Mesenchymal stem cell (in vitro differentiated cells and primary cell): ENCODE results near the gene STK32C.

ENCODE experiments used
- DNase-seq: peaks from one replicate; pipeline ENCODE4 v3.0.0-alpha.2; 2013
- H2AFZ ChIP-seq: one replicate; pipeline ENCODE4 v1.6.1; 2013; ENCODE audit warnings: low read depth, mild to moderate bottlenecking, control low read depth, inconsistent platforms, low read length, moderate library complexity
- H2AK5ac ChIP-seq: 2 replicates; pipeline ENCODE4 v1.6.1; 2013; ENCODE audit warnings: low read length, moderate library complexity, mild to moderate bottlenecking, inconsistent platforms; ENCODE audit not compliant: severe bottlenecking
- H2BK120ac ChIP-seq: one replicate; pipeline ENCODE4 v1.6.1; 2013; ENCODE audit warnings: low read depth, mild to moderate bottlenecking, inconsistent platforms, low read length, moderate library complexity
- H2BK12ac ChIP-seq, 2 experiments: one replicate each; pipeline ENCODE4 v1.6.1; 2013; ENCODE audit warnings: inconsistent platforms in 2 of 2, low read length in 2 of 2, mild to moderate bottlenecking in 2 of 2, moderate library complexity in 2 of 2, control low read depth in 1 of 2
- H2BK15ac ChIP-seq: one replicate; pipeline ENCODE4 v1.6.1; 2013; ENCODE audit warnings: mild to moderate bottlenecking, low read depth, inconsistent platforms; ENCODE audit not compliant: poor library complexity, severe bottlenecking
- H2BK5ac ChIP-seq: 2 replicates; pipeline ENCODE4 v1.6.1; 2013; ENCODE audit warnings: low read depth, mild to moderate bottlenecking, low read length, control low read depth, inconsistent platforms; ENCODE audit not compliant: poor library complexity, severe bottlenecking
- H3K14ac ChIP-seq, 2 experiments: one replicate each; pipeline ENCODE4 v1.6.1; 2013; ENCODE audit warnings: inconsistent platforms in 2 of 2, low read length in 2 of 2, control low read depth in 1 of 2, mild to moderate bottlenecking in 1 of 2, moderate library complexity in 1 of 2
- H3K18ac ChIP-seq, 2 experiments: one replicate each; pipeline ENCODE4 v1.6.1; 2013; ENCODE audit warnings: inconsistent platforms in 2 of 2, low read length in 2 of 2, control low read depth in 1 of 2, low read depth in 1 of 2, mild to moderate bottlenecking in 1 of 2
- H3K23ac ChIP-seq, 2 experiments: one replicate each; pipeline ENCODE4 v1.6.1; 2013; ENCODE audit warnings: inconsistent platforms in 2 of 2, low read length in 2 of 2, mild to moderate bottlenecking in 2 of 2, moderate library complexity in 2 of 2, control low read depth in 1 of 2
- H3K27ac ChIP-seq: 2 replicates; pipeline ENCODE4 v1.5.1; 2013; ENCODE audit warnings: mild to moderate bottlenecking, moderate library complexity, low read length, control low read depth, inconsistent platforms; ENCODE audit not compliant: poor library complexity, severe bottlenecking
- H3K27me3 ChIP-seq, 2 experiments: 2 replicates each; pipeline versions ENCODE4 v1.6.1 to v1.7.0; 2013; ENCODE audit warnings: low read length in 2 of 2, mild to moderate bottlenecking in 2 of 2, moderate library complexity in 2 of 2, control low read depth in 1 of 2, inconsistent platforms in 1 of 2; ENCODE audit not compliant: control insufficient read depth in 1 of 2, insufficient read depth in 1 of 2
- H3K36me3 ChIP-seq, 2 experiments: 2 replicates each; pipeline versions ENCODE4 v1.6.1 to v1.7.0; 2013; ENCODE audit warnings: low read length in 2 of 2, control low read depth in 1 of 2, inconsistent platforms in 1 of 2, low read depth in 1 of 2, mild to moderate bottlenecking in 1 of 2; ENCODE audit not compliant: insufficient read depth in 2 of 2, control insufficient read depth in 1 of 2
- H3K4ac ChIP-seq, 2 experiments: one replicate each; pipeline ENCODE4 v1.6.1; 2013; ENCODE audit warnings: inconsistent platforms in 2 of 2, low read length in 2 of 2, mild to moderate bottlenecking in 2 of 2, moderate library complexity in 2 of 2, control low read depth in 1 of 2, low read depth in 1 of 2
- H3K4me1 ChIP-seq: 2 replicates; pipeline ENCODE4 v1.6.1; 2013; ENCODE audit warnings: low read depth, low read length, control low read depth; ENCODE audit not compliant: control insufficient read depth, insufficient read depth
- H3K4me2 ChIP-seq: 2 replicates; pipeline ENCODE4 v1.6.1; 2013; ENCODE audit warnings: low read length, mild to moderate bottlenecking, inconsistent platforms; ENCODE audit not compliant: poor library complexity, severe bottlenecking
- H3K4me3 ChIP-seq, 2 experiments: 2 replicates each; pipeline versions ENCODE4 v1.5.1 to v1.7.0; 2013; ENCODE audit warnings: low read length in 2 of 2, mild to moderate bottlenecking in 2 of 2, control low read depth in 1 of 2, low read depth in 1 of 2; ENCODE audit not compliant: insufficient read depth in 1 of 2
- H3K79me1 ChIP-seq: replicated peaks from 2 replicates; pipeline ENCODE4 v1.6.1; 2013; ENCODE audit warnings: mild to moderate bottlenecking, control low read depth, low read length, inconsistent platforms; ENCODE audit not compliant: poor library complexity, severe bottlenecking
- H3K9ac ChIP-seq: 2 replicates; pipeline ENCODE4 v1.7.0; 2013; ENCODE audit warnings: mild to moderate bottlenecking, low read length, moderate library complexity
- H3K9me3 ChIP-seq: 2 replicates; pipeline ENCODE4 v1.7.0; 2013; ENCODE audit warnings: mild to moderate bottlenecking, low read length; ENCODE audit not compliant: control insufficient read depth
- H4K8ac ChIP-seq: one replicate; pipeline ENCODE4 v1.6.1; 2013; ENCODE audit warnings: inconsistent platforms, mild to moderate bottlenecking, low read length, moderate library complexity
- H4K91ac ChIP-seq: one replicate; pipeline ENCODE4 v1.6.1; 2013; ENCODE audit warnings: mild to moderate bottlenecking, low read length, inconsistent platforms
- WGBS: methylation state at CpG from one replicate; pipeline ENCODE4 v1.1.7; 2013; ENCODE audit warnings: mixed read lengths; 5-methylcytosine and 5-hydroxymethylcytosine counted together

The STK32C gene

GRCh38 chr10:132184816-132185593, 122.7 kb downstream of the STK32C start:
- no peak overlapping the region for H3K9ac ChIP-seq
- H3K18ac ChIP-seq = no peak overlapping the region
- DNase-seq = no peak
- H3K27ac ChIP-seq = no peak overlapping the region
- no peak overlapping the region for H2BK120ac ChIP-seq
- H4K8ac ChIP-seq = no peak overlapping the region
- H3K4me1 ChIP-seq = peaks cover 27% of the 10 kb centered on the region
- H3K4me3 ChIP-seq = no peak overlapping the region
- no peak overlapping the region for H2AFZ ChIP-seq
- no peak overlapping the region for H3K4me2 ChIP-seq
- H3K4ac ChIP-seq = no peak overlapping the region
- H3K36me3 ChIP-seq = no peaks in the 10 kb centered on the region
- no peak overlapping the region for H3K14ac ChIP-seq
- H2BK12ac ChIP-seq = no peak overlapping the region
- H4K91ac ChIP-seq = no peak overlapping the region
- no peaks in the 10 kb centered on the region for H3K9me3 ChIP-seq
- H3K27me3 ChIP-seq = peaks cover 57 to 78% of the 10 kb centered on the region in 2 experiments
- 47% methylated on average over 35 of the region's 35 CpGs for WGBS
- no peak overlapping the region for H2BK5ac ChIP-seq
- H2AK5ac ChIP-seq = no peak overlapping the region
- H3K79me1 ChIP-seq = no peaks in the 10 kb centered on the region
- H2BK15ac ChIP-seq = no peak overlapping the region
- no peak overlapping the region for H3K23ac ChIP-seq

GRCh38 chr10:132183046-132183445, 124.7 kb downstream of the STK32C start:
- Histone ChIP-seq H4K8ac (no peak overlapping the region), H3K4ac (no peak overlapping the region), H2BK120ac (no peak overlapping the region), H3K27ac (no peak overlapping the region), H3K9me3 (no peaks in the 10 kb centered on the region), H3K23ac (no peak overlapping the region), H3K27me3 (peaks cover 45 to 79% of the 10 kb centered on the region in 2 experiments), H4K91ac (no peak overlapping the region), H3K4me3 (no peak overlapping the region), H2BK12ac (no peak overlapping the region), H2BK15ac (no peak overlapping the region), H2BK5ac (no peak overlapping the region), H2AFZ (no peak overlapping the region), H2AK5ac (no peak overlapping the region), H3K4me2 (no peak overlapping the region), H3K36me3 (no peaks in the 10 kb centered on the region), H3K79me1 (no peaks in the 10 kb centered on the region), H3K18ac (no peak overlapping the region), H3K9ac (no peak overlapping the region), H3K14ac (no peak overlapping the region), H3K4me1 (peaks cover 22% of the 10 kb centered on the region)
- WGBS = 86% methylated on average over 7 of the region's 8 CpGs
- no peak for DNase-seq

GRCh38 chr10:132182591-132182990, 125.2 kb downstream of the STK32C start:
- H3K4me3 ChIP-seq = no peak overlapping the region
- H3K4ac ChIP-seq = no peak overlapping the region
- no peaks in the 10 kb centered on the region for H3K79me1 ChIP-seq
- no peak overlapping the region for H2BK12ac ChIP-seq
- no peak overlapping the region for H2BK120ac ChIP-seq
- no peak overlapping the region for H2BK5ac ChIP-seq
- DNase-seq = no peak
- no peaks in the 10 kb centered on the region for H3K9me3 ChIP-seq
- peaks cover 44 to 79% of the 10 kb centered on the region in 2 experiments for H3K27me3 ChIP-seq
- no peak overlapping the region for H3K18ac ChIP-seq
- peaks cover 18% of the 10 kb centered on the region for H3K4me1 ChIP-seq
- no peak overlapping the region for H3K23ac ChIP-seq
- H4K91ac ChIP-seq = no peak overlapping the region
- no peak overlapping the region for H2AK5ac ChIP-seq
- 82% methylated on average over 7 of the region's 7 CpGs for WGBS
- no peak overlapping the region for H2AFZ ChIP-seq
- H3K14ac ChIP-seq = no peak overlapping the region
- H3K36me3 ChIP-seq = no peaks in the 10 kb centered on the region
- no peak overlapping the region for H3K9ac ChIP-seq
- H2BK15ac ChIP-seq = no peak overlapping the region
- H3K27ac ChIP-seq = no peak overlapping the region
- no peak overlapping the region for H4K8ac ChIP-seq
- H3K4me2 ChIP-seq = no peak overlapping the region

GRCh38 chr10:132181691-132182425, 125.9 kb downstream of the STK32C start:
- no peak for DNase-seq
- H3K18ac ChIP-seq = no peak overlapping the region
- H2AK5ac ChIP-seq = no peak overlapping the region
- H4K8ac ChIP-seq = no peak overlapping the region
- no peak overlapping the region for H2BK5ac ChIP-seq
- no peak overlapping the region for H3K23ac ChIP-seq
- no peaks in the 10 kb centered on the region for H3K9me3 ChIP-seq
- no peak overlapping the region for H3K4me2 ChIP-seq
- no peak overlapping the region for H4K91ac ChIP-seq
- no peak overlapping the region for H2BK15ac ChIP-seq
- no peak overlapping the region for H2BK12ac ChIP-seq
- H3K9ac ChIP-seq = no peak overlapping the region
- WGBS = 83% methylated on average over 19 of the region's 25 CpGs
- no peak overlapping the region for H3K4ac ChIP-seq
- H3K27ac ChIP-seq = no peak overlapping the region
- H3K14ac ChIP-seq = no peak overlapping the region
- H3K27me3 ChIP-seq = peaks cover 49 to 84% of the 10 kb centered on the region in 2 experiments
- peaks cover 12% of the 10 kb centered on the region for H3K4me1 ChIP-seq
- H2AFZ ChIP-seq = no peak overlapping the region
- H3K79me1 ChIP-seq = no peaks in the 10 kb centered on the region
- H2BK120ac ChIP-seq = no peak overlapping the region
- H3K4me3 ChIP-seq = no peak overlapping the region
- H3K36me3 ChIP-seq = no peaks in the 10 kb centered on the region
